SU-DHL-6 (cell line): ENCODE data around the gene HLF.

ENCODE experiments used
- EZH2phosphoT487 ChIP-seq: fragments of 200-600 bp; sonication (generic), shearing (Covaris generic); conservative IDR thresholded peaks from 2 replicates; pipeline ENCODE4 v1.6.1; 2018; ENCODE audit warnings: mild to moderate bottlenecking, antibody characterized with exemption, low read length, moderate library complexity, mixed read lengths
- TF ChIP-seq, protein P1 (sequence below): fragments of 200-600 bp; sonication (generic); IDR thresholded peaks from one replicate; pipeline ENCODE4 v1.5.1; 2017; ENCODE audit warnings: antibody characterized with exemption, mild to moderate bottlenecking, low read length, moderate library complexity; ENCODE audit not compliant: insufficient read depth, poor library complexity, severe bottlenecking

DNA sequence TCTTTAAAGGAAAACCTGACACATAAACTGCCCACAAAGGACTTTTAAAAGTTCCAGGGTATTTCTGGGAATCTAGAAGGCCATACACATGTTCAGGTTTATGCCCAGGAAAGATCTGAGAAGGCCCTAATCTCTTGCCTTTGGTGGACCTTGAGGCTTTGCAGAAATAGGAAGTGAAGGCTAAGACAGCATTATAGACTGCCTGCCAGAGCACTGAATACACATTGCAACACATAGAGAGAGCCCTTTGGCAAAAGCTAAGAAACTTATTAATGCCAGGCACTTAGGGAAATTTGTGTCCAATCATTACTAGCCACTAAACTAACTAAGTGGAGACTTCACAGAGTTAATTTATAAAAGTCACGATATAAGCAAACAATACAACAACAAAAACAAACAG is 86.5 kb downstream of the HLF start:
- TF ChIP-seq, protein P1, sequence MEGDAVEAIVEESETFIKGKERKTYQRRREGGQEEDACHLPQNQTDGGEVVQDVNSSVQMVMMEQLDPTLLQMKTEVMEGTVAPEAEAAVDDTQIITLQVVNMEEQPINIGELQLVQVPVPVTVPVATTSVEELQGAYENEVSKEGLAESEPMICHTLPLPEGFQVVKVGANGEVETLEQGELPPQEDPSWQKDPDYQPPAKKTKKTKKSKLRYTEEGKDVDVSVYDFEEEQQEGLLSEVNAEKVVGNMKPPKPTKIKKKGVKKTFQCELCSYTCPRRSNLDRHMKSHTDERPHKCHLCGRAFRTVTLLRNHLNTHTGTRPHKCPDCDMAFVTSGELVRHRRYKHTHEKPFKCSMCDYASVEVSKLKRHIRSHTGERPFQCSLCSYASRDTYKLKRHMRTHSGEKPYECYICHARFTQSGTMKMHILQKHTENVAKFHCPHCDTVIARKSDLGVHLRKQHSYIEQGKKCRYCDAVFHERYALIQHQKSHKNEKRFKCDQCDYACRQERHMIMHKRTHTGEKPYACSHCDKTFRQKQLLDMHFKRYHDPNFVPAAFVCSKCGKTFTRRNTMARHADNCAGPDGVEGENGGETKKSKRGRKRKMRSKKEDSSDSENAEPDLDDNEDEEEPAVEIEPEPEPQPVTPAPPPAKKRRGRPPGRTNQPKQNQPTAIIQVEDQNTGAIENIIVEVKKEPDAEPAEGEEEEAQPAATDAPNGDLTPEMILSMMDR: no peak
- TF ChIP-seq EZH2phosphoT487: no peak
